T-helper 2 cell treated with Interferon-gamma antibody and Interleukin-4, amounts not matched to agents 5 μg/mL and 100 μg/mL, for 36 hours (primary cell): ENCODE data around the gene NELFB.
"Not testable (repeated sequence)": the region's sequence is repeated elsewhere in the genome, so short reads cannot be mapped to it uniquely, and the experiment has no call there.

Source experiments
- DNase-seq: peaks from one replicate; pipeline ENCODE4 v3.0.0; 2021; ENCODE audit warnings: low spot score
- H3K27ac Mint-ChIP-seq: one replicate; pipeline ENCODE4 v1.8.0; 2021; ENCODE audit warnings: mild to moderate bottlenecking, mixed read lengths
- H3K27me3 Mint-ChIP-seq: one replicate; pipeline ENCODE4 v1.8.0; 2021; ENCODE audit warnings: low read depth, mixed read lengths
- H3K36me3 Mint-ChIP-seq: one replicate; pipeline ENCODE4 v1.8.0; 2021; ENCODE audit warnings: low read depth, mixed read lengths
- H3K4me1 Mint-ChIP-seq: one replicate; pipeline ENCODE4 v1.8.0; 2021; ENCODE audit warnings: low read depth, mixed read lengths
- H3K4me3 Mint-ChIP-seq: one replicate; pipeline ENCODE4 v1.8.0; 2022; ENCODE audit warnings: mild to moderate bottlenecking, moderate library complexity, mixed read lengths
- H3K9me3 Mint-ChIP-seq: one replicate; pipeline ENCODE4 v1.8.0; 2021; ENCODE audit warnings: mixed read lengths

Gene NELFB

DNA sequence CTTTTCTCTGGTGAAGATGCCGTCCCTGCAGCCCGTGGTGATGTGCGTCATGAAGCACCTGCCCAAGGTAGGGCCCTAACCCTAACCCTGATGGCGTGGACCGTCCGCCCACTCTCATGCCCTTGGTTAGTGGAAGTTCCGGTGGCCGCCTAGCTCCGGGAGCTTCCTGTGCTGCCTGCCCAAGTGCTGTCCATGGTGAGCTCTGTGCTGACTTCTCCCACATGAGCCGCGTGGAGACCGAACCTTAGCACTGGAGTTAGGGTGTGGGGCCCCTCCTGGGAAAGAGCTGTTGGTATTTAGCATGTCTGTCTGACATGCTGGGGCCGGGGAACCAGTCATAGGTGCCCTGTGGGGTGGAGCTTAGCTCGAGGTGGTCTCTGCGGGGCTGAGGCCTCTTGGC, 1.2 kb downstream of the NELFB start:
- no peaks in the 10 kb centered on the region for H3K27me3 Mint-ChIP-seq
- H3K9me3 Mint-ChIP-seq, result no peaks in the 10 kb centered on the region
- peak overlapping the region; percentile 91 for H3K4me3 Mint-ChIP-seq
- peaks cover 4% of the 10 kb centered on the region for H3K4me1 Mint-ChIP-seq
- H3K36me3 Mint-ChIP-seq, result peaks cover 13% of the 10 kb centered on the region
- DNase-seq, result no peak
- no peak overlapping the region for H3K27ac Mint-ChIP-seq

- no peak for DNase-seq
- H3K4me1 Mint-ChIP-seq, result peaks cover 4% of the 10 kb centered on the region
- H3K9me3 Mint-ChIP-seq, result no peaks in the 10 kb centered on the region
- no peaks in the 10 kb centered on the region for H3K27me3 Mint-ChIP-seq
- H3K36me3 Mint-ChIP-seq, result peaks cover 17% of the 10 kb centered on the region
- no peak overlapping the region for H3K27ac Mint-ChIP-seq
- H3K4me3 Mint-ChIP-seq, result peak overlapping the region; percentile 91
Measured at GRCh38 chr9:137256856-137257255, 1.7 kb downstream of the NELFB start.

DNA sequence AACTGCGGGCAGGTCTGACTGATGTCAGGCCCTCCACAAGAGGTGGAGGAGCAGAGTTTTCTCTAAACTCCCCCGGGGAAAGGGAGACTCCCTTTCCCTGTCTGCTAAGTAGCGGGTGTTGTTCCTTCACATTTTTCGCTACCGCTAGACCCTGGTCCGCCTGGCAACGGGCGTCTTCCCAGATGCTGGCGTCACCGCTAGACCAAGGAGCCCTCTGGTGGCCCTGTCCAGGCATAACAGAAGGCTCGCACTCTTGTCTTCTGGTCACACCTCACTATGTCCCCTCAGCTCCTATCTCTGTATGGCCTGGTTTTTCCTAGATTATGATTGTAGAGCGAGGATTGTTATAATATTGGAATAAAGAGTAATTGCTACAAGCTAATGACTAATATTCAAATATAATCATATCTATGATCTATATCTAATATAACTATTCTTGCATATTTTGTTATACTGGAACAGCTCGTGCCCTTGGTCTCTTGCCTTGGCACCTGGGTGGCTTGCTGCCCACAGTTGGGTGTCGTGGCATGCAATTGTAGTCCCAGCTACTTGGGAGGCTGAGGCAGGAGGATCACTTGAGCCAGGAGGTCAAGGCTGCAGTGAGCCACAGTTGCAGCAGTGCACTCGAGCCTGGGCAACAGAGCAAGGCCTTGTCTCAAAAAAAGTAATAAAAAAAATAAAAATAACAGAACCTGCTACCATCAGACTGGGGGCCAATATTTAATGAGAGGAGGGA, 7.2 kb downstream of the NELFB start:
- H3K9me3 Mint-ChIP-seq, H3K4me1 Mint-ChIP-seq, H3K27ac Mint-ChIP-seq, DNase-seq, H3K27me3 Mint-ChIP-seq, H3K4me3 Mint-ChIP-seq: not testable (repeated sequence)
- peaks cover 20% of the 10 kb centered on the region for H3K36me3 Mint-ChIP-seq

DNA sequence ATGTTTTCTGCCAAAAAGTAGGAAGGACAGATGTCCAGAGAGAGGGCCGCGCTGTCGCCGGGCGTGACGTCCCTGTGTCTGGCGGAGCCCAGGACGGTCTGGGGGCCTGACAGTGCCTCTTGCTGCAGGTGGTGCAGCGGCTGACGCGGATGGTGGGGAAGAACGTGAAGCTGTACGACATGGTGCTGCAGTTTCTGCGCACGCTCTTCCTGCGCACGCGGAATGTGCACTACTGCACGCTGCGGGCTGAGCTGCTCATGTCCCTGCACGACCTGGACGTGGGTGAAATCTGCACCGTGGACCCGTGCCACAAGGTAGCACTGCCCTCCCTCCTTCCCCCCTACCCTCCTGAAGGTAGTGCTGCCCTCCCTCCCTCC, 7.8 kb downstream of the NELFB start:
- Mint-ChIP-seq H3K4me3 (no peak overlapping the region), H3K27ac (no peak overlapping the region), H3K4me1 (no peaks in the 10 kb centered on the region), H3K36me3 (peaks cover 20% of the 10 kb centered on the region), H3K27me3 (no peaks in the 10 kb centered on the region), H3K9me3 (no peaks in the 10 kb centered on the region)
- DNase-seq, result no peak

- peaks cover 21% of the 10 kb centered on the region for H3K36me3 Mint-ChIP-seq
- peaks cover under 1% of the 10 kb centered on the region for H3K4me1 Mint-ChIP-seq
- no peaks in the 10 kb centered on the region for H3K9me3 Mint-ChIP-seq
- H3K4me3 Mint-ChIP-seq, result no peak overlapping the region
- no peak overlapping the region for H3K27ac Mint-ChIP-seq
- H3K27me3 Mint-ChIP-seq, result no peaks in the 10 kb centered on the region
- DNase-seq, result no peak
Measured at GRCh38 chr9:137263506-137263905, 8.4 kb downstream of the NELFB start.

DNA sequence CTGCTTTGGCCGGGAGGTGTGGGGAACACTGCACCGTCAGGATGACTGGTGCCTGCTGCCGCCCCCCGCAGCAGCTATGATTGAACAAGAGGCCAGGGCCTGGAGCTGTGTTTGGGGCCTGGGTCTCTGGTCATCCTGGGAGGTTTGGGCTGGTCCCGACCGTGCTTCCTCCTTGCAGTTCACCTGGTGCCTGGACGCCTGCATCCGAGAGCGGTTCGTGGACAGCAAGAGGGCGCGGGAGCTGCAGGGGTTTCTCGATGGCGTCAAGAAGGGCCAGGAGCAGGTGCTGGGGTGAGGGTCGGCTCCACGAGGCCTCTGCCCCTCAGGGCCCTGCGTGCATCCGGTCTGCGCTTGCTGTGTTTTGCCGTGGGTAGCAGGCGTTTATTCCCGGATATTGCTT, 8.9 kb downstream of the NELFB start:
- Mint-ChIP-seq H3K9me3 (no peaks in the 10 kb centered on the region), H3K36me3 (peaks cover 23% of the 10 kb centered on the region), H3K27me3 (no peaks in the 10 kb centered on the region), H3K27ac (no peak overlapping the region), H3K4me1 (peaks cover 2% of the 10 kb centered on the region), H3K4me3 (no peak overlapping the region)
- no peak for DNase-seq

DNA sequence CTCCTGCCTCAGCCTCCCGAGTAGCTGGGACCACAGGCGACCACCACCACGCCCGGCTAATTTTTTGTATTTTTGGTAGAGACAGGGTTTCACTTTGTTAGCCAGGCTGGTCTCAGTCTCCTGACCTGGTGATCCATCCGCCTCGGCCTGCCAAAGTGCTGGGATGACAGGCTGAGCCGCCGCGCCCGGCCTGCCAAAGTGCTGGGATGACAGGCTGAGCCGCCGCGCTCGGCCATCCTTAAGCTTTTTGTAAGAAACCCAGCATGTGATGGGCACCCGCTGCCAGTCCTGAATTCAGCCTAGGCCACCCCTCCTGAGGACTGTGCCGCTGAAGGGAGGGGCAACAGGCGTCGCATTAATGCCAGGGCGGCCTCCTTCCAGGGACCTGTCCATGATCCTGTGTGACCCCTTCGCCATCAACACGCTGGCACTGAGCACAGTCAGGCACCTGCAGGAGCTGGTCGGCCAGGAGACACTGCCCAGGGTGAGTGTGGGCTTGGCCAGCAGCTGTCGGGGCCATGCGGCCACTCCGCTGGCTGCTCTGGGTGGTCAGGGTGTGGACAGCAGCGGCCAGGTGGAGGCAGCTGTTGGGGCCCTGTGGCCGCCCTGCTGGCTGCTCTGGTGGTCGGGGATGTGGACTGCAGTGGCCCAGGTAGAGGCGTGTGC, 10.5 kb downstream of the NELFB start:
- H3K36me3 Mint-ChIP-seq, result peaks cover 27% of the 10 kb centered on the region
- DNase-seq, result no peak
- H3K4me3 Mint-ChIP-seq, result no peak overlapping the region

DNA sequence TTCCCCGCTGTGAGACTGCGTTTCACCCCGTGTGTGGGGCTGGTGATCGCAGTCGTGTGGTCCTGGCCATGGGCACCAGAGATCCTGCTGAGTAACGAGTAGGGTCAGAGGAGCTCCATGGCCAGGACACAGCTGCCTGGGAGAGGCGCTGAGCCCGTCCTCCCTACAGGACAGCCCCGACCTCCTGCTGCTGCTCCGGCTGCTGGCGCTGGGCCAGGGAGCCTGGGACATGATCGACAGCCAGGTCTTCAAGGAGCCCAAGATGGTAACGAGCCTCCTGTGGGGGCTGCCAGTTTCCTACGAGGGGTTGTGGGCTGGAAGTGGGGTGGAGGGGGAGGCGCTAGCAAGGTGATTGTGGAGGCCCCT, 11.0 kb downstream of the NELFB start:
- H3K36me3 Mint-ChIP-seq, result peaks cover 27% of the 10 kb centered on the region
- H3K4me1 Mint-ChIP-seq, result peaks cover 3% of the 10 kb centered on the region
- DNase-seq, result no peak

More for the DNA sequence above, 10.5 kb downstream of the NELFB start:
- peaks cover 2% of the 10 kb centered on the region for H3K4me1 Mint-ChIP-seq
- H3K27me3 Mint-ChIP-seq, result no peaks in the 10 kb centered on the region
- no peaks in the 10 kb centered on the region for H3K9me3 Mint-ChIP-seq
- H3K27ac Mint-ChIP-seq, result no peak overlapping the region

GRCh38 chr9:137266585-137267453, 11.7 kb downstream of the NELFB start:
- H3K36me3 Mint-ChIP-seq, result peaks cover 23% of the 10 kb centered on the region
- DNase-seq, result no peak
- H3K27me3 Mint-ChIP-seq, result no peaks in the 10 kb centered on the region
- H3K27ac Mint-ChIP-seq, result no peak overlapping the region
- peaks cover 6% of the 10 kb centered on the region for H3K4me1 Mint-ChIP-seq
- no peaks in the 10 kb centered on the region for H3K9me3 Mint-ChIP-seq
- no peak overlapping the region for H3K4me3 Mint-ChIP-seq

More for the DNA sequence above, 11.0 kb downstream of the NELFB start:
- H3K27ac Mint-ChIP-seq, result no peak overlapping the region
- H3K9me3 Mint-ChIP-seq, result no peaks in the 10 kb centered on the region
- no peak overlapping the region for H3K4me3 Mint-ChIP-seq
- no peaks in the 10 kb centered on the region for H3K27me3 Mint-ChIP-seq

DNA sequence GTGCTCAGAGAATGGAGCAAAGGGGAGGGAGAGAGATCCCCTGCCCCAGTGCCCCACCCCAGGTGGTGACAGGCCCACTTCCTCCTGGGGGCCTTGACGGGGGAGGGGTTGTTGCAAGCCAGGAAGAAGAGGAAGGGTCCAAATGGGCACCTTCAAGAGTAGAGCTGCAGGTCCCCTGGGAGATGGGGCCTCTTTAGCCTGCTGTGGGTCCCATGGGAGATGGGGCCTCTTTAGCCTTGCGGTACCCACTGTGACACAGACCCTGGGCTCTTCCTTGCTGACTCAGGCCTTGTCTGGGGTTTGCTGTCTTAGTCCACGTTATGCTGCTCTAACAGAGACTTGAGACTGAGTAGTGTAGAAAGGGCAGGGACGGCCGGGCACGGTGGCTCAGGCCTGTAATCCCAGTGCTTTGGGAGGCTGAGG, 12.8 kb downstream of the NELFB start:
- Mint-ChIP-seq H3K27me3 (no peaks in the 10 kb centered on the region), H3K4me3 (no peak overlapping the region), H3K27ac (no peak overlapping the region), H3K36me3 (peaks cover 22% of the 10 kb centered on the region), H3K9me3 (no peaks in the 10 kb centered on the region), H3K4me1 (peaks cover 6% of the 10 kb centered on the region)
- no peak for DNase-seq

GRCh38 chr9:137268538-137269201, 13.5 kb downstream of the NELFB start:
- H3K4me1 Mint-ChIP-seq, result peaks cover 6% of the 10 kb centered on the region
- H3K4me3 Mint-ChIP-seq, result no peak overlapping the region
- peaks cover 26% of the 10 kb centered on the region for H3K36me3 Mint-ChIP-seq
- no peaks in the 10 kb centered on the region for H3K9me3 Mint-ChIP-seq
- H3K27ac Mint-ChIP-seq, result no peak overlapping the region
- DNase-seq, result no peak
- no peaks in the 10 kb centered on the region for H3K27me3 Mint-ChIP-seq

- DNase-seq, result no peak
- peaks cover 20% of the 10 kb centered on the region for H3K36me3 Mint-ChIP-seq
- H3K9me3 Mint-ChIP-seq, result no peaks in the 10 kb centered on the region
- H3K27me3 Mint-ChIP-seq, result no peaks in the 10 kb centered on the region
- no peak overlapping the region for H3K4me3 Mint-ChIP-seq
- peaks cover 6% of the 10 kb centered on the region for H3K4me1 Mint-ChIP-seq
- H3K27ac Mint-ChIP-seq, result no peak overlapping the region
Measured at GRCh38 chr9:137269231-137269772, 14.2 kb downstream of the NELFB start.

GRCh38 chr9:137270929-137271695, 16.0 kb downstream of the NELFB start:
- Mint-ChIP-seq H3K4me3 (no peak overlapping the region), H3K36me3 (peaks cover 17% of the 10 kb centered on the region), H3K9me3 (no peaks in the 10 kb centered on the region), H3K27me3 (no peaks in the 10 kb centered on the region), H3K4me1 (peaks cover 11% of the 10 kb centered on the region), H3K27ac (peak overlapping the region; percentile 55)
- DNase-seq, result no peak
